ENCODE results near the gene HLA-DRB5. TPM values are rescaled to one million over a fixed set of nuclear protein-coding genes. Genes with fewer than 3 reads are reported as not detected.
"Not testable (repeated sequence)": the region's sequence is repeated elsewhere in the genome, so short reads cannot be mapped to it uniquely, and the experiment has no call there.

The HLA-DRB5 gene
- total and polyA plus RNA-seq, 2 donors (not counting 3 experiments of a cell fraction or from before 2014, with no cell fraction given) = not detected

DNA sequence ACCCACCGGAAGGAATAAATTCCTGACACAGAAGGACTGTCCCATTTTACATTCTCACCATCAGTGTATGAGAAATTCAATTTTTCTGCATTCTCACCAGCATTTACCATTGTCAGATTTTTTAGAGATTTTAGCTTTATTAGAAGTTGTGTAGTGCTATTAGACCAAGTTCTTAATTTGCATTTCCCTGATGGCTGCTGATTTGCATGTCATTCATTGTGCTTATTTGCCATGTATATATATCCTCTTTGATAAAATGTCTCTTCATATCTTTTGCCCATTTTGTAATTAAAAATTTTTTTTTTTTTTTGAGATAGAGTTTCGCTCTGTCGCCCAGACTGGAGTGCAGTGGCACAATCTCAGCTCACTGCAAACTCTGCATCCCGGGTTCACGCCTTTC, 9.8 kb upstream of the HLA-DRB5 start:
- Histone ChIP-seq H3K9me1 (replicated peaks; ENCODE audit: control insufficient read depth, extremely low read depth, insufficient read depth, low read length) (no peaks in the 10 kb centered on the region), H3K4me2 (ENCODE audit: insufficient read depth, low read length) (no peak overlapping the region), H3K27ac (ENCODE audit: insufficient read depth, low read depth, low read length) (no peak overlapping the region), H3K36me3 (ENCODE audit: control insufficient read depth in 2 of 2, extremely low read depth in 1 of 2, insufficient read depth in 2 of 2, low read length in 2 of 2) (no peaks in the 10 kb centered on the region), H3K9ac (replicated peaks; ENCODE audit: extremely low read depth, insufficient read depth, low read length) (no peak overlapping the region), H2AFZ (ENCODE audit: low read depth, low read length) (no peak overlapping the region), H3K4me3 (replicated peaks in 1 of 3; ENCODE audit: insufficient read depth in 1 of 3, low read depth in 1 of 3, low read length in 3 of 3) (no peak overlapping the region), H3K4me1 (ENCODE audit: control insufficient read depth, extremely low read depth, insufficient read depth, low read length) (no peaks in the 10 kb centered on the region), H3K79me2 (ENCODE audit: control insufficient read depth, insufficient read depth, low read length) (no peaks in the 10 kb centered on the region), H4K20me1 (replicated peaks; ENCODE audit: control insufficient read depth, extremely low read depth, insufficient read depth, low read length) (no peaks in the 10 kb centered on the region), H3K27me3 (ENCODE audit: control insufficient read depth in 2 of 2, insufficient read depth in 2 of 2, low read length in 2 of 2) (no peaks in the 10 kb centered on the region), H3K9me3 (replicated peaks; ENCODE audit: control insufficient read depth, insufficient read depth, low read length) (no peaks in the 10 kb centered on the region)
- DNase-seq (ENCODE audit: low read depth, low spot score) = no peak
- no peak for TF ChIP-seq POLR2AphosphoS5 (IDR thresholded peaks at IDR 0.05; ENCODE audit: insufficient read depth, low read depth, low read length)
- POLR2A ChIA-PET = no interaction called here
- intact Hi-C loops (cut with micrococcal nuclease) (loop anchor here (5.0 kb wide), 1 partner anchor 48 kb away; no protein-coding TSS in a partner anchor), dilution Hi-C loops (cut with MboI; ENCODE audit: extremely low pct_ligation_motif_present, low sequenced_read_pairs) (no loop called here)
- CTCF ChIA-PET = interaction anchor here (0.8 kb wide), 1 partner anchor 39 kb away, joined by 3 read pairs; no protein-coding TSS in a partner anchor
- no TSS peak for BruUV-seq (replicated peaks)
- FAIRE-seq = no peak

DNA sequence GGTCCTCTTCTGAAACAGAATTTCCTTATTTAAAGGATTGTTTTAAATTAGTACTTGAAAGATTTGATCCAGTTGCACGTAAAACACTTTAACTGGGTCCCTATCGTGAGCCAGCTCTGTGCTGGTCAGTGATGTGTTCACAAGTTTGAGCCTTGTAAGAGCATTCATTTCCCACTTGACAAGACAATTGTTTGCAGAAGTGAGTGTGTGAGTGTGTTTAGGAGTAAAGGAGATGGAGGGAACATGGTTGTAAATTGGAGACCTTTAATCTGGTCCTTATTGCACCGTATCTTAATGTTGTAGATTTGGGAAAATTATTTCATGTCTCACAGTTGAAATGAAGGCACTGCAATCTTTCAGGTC, 325 bp upstream of the HLA-DRB5 start:
- dilution Hi-C loops (cut with MboI; ENCODE audit: extremely low pct_ligation_motif_present, low sequenced_read_pairs); CTCF ChIA-PET; H3K27ac ChIP-seq (ENCODE audit: insufficient read depth, low read depth, low read length): not testable (repeated sequence)

More for the DNA sequence above, 325 bp upstream of the HLA-DRB5 start:
- H3K4me1 ChIP-seq (ENCODE audit: control insufficient read depth, extremely low read depth, insufficient read depth, low read length); H3K9ac ChIP-seq (replicated peaks; ENCODE audit: extremely low read depth, insufficient read depth, low read length); POLR2A ChIA-PET; H3K27me3 ChIP-seq (ENCODE audit: control insufficient read depth in 2 of 2, insufficient read depth in 2 of 2, low read length in 2 of 2); intact Hi-C loops (cut with micrococcal nuclease); H3K4me2 ChIP-seq (ENCODE audit: insufficient read depth, low read length); H4K20me1 ChIP-seq (replicated peaks; ENCODE audit: control insufficient read depth, extremely low read depth, insufficient read depth, low read length); H3K9me3 ChIP-seq (replicated peaks; ENCODE audit: control insufficient read depth, insufficient read depth, low read length); FAIRE-seq; H2AFZ ChIP-seq (ENCODE audit: low read depth, low read length); H3K36me3 ChIP-seq (ENCODE audit: control insufficient read depth in 2 of 2, extremely low read depth in 1 of 2, insufficient read depth in 2 of 2, low read length in 2 of 2); BruUV-seq (replicated peaks); H3K4me3 ChIP-seq (replicated peaks in 1 of 3; ENCODE audit: insufficient read depth in 1 of 3, low read depth in 1 of 3, low read length in 3 of 3); H3K79me2 ChIP-seq (ENCODE audit: control insufficient read depth, insufficient read depth, low read length); DNase-seq (ENCODE audit: low read depth, low spot score); H3K9me1 ChIP-seq (replicated peaks; ENCODE audit: control insufficient read depth, extremely low read depth, insufficient read depth, low read length): not testable (repeated sequence)
